Mucosa of descending colon (tissue), 3 donors: ENCODE results near the gene NOG. TPM values are rescaled to one million over a fixed set of nuclear protein-coding genes. Genes with fewer than 3 reads are reported as not detected.

Source experiments
- total RNA-seq, 3 donors: library from RNA; stranded (reverse); fragmentation: NEBNext Ultra II Directional in 2 of 3; extraction: Animal tissue kit (Norgen Biotek cat#: 25700) in 2 of 3; gene quantifications; one replicate each; pipeline versions ENCODE4 v1.2.1 to v1.2.4, GENCODE V29; 2021 to 2023
- donor health status: DM: no; HTN: no; CAD: no; lungs with moderate emphysema.
- donor health status: DM: no; HTN: no; CAD: no.
- donor health status: DM: no; HTN: yes; CAD: no.

The NOG gene
- total RNA-seq, 3 donors from 2014 or later: 0.14 to 0.32 TPM; not detected in 1

Other genes starting within 250 kb of the NOG start
- 1 to 10 TPM; 1.1 to 3.4 (median 1.1) TPM for gene C17orf67, start 240.2 kb downstream of the NOG start, total RNA-seq
- 10 to 100 TPM in 1 of 3 donors, 1 to 10 TPM in 2; 5.8 to 22.2 (median 9.8) TPM for gene DGKE, start 240.5 kb downstream of the NOG start, total RNA-seq